PC-3 (cell line): ENCODE measurements around the gene PBRM1.

Experiments used
- CTCF ChIP-seq: fragments of 300-600 bp; sonication (generic); conservative IDR thresholded peaks from 2 replicates; pipeline ENCODE4 v1.5.1; 2017; ENCODE audit warnings: antibody characterized with exemption, low read depth, mild to moderate bottlenecking, low read length
- EZH2phosphoT487 ChIP-seq: fragments of 300-600 bp; sonication (generic); IDR thresholded peaks from 2 replicates; pipeline ENCODE4 v1.6.1; 2018; ENCODE audit warnings: mild to moderate bottlenecking, antibody characterized with exemption, low read length, borderline replicate concordance

GRCh38 chr3:52663098-52663497 lies 22.6 kb downstream of the PBRM1 start:
- TF ChIP-seq CTCF (no peak), EZH2phosphoT487 (no peak)
